PC-9 (cell line): ENCODE measurements around the gene SNRPB2. TPM values are rescaled to one million over a fixed set of nuclear protein-coding genes. Genes with fewer than 3 reads are reported as not detected.

ENCODE experiments used
- BruUV-seq: library from RNA; stranded (reverse); fragments of 400-500 nt; replicated peaks from 2 replicates; lab custom pipeline; 2021; lab: Mats Ljungman, UMichigan
- CTCF ChIA-PET: fragments of 300-600 bp; sonication (Branson Sonifier 250); formaldehyde crosslinking; loops from one replicate; lab custom pipeline; 2022; ENCODE audit warnings: antibody characterized with exemption; lab: Charles Lee
- POLR2A ChIA-PET: fragments of 300-600 bp; sonication (Branson Sonifier 250); formaldehyde crosslinking; loops from one replicate; lab custom pipeline; 2022; ENCODE audit warnings: antibody characterized with exemption; ENCODE audit not compliant: unreplicated experiment; lab: Charles Lee
- DNase-seq, 2 experiments: peaks; one replicate each; pipeline versions ENCODE4 v3.0.0 to v3.0.0-alpha.2; 2015 to 2022; ENCODE audit warnings: mixed read lengths in 1 of 2
- H2AFZ ChIP-seq: fragments of 200-600 bp; sonication (generic); 2 replicates; pipeline ENCODE4 v1.8.1; 2017; ENCODE audit warnings: antibody characterized with exemption
- H3F3A ChIP-seq: fragments of 200-600 bp; sonication (generic); 2 replicates; pipeline ENCODE4 v1.8.1; 2017; ENCODE audit warnings: antibody characterized with exemption, mild to moderate bottlenecking, low read depth; ENCODE audit not compliant: insufficient read depth
- H3K27ac ChIP-seq: fragments of 200-600 bp; sonication (generic); 2 replicates; pipeline ENCODE4 v1.6.1; 2016; ENCODE audit warnings: mixed run types
- H3K27me3 ChIP-seq: fragments of 200-600 bp; sonication (generic); 2 replicates; pipeline ENCODE4 v1.6.1; 2016; ENCODE audit warnings: low read depth, mixed run types; ENCODE audit not compliant: insufficient read depth
- H3K36me3 ChIP-seq: fragments of 200-600 bp; sonication (generic); 2 replicates; pipeline ENCODE4 v1.6.1; 2016; ENCODE audit warnings: low read depth, mixed run types
- H3K4me1 ChIP-seq: fragments of 200-600 bp; sonication (generic); replicated peaks from 2 replicates; pipeline ENCODE4 v1.6.1; 2016; ENCODE audit warnings: mixed run types; ENCODE audit not compliant: insufficient read depth
- H3K4me2 ChIP-seq: fragments of 200-600 bp; sonication (generic); 2 replicates; pipeline ENCODE4 v1.6.1; 2017; ENCODE audit warnings: mixed run types
- H3K4me3 ChIP-seq: fragments of 200-600 bp; sonication (generic); 2 replicates; pipeline ENCODE4 v1.6.1; 2016; ENCODE audit warnings: mixed run types
- H3K79me2 ChIP-seq: fragments of 200-600 bp; sonication (generic); 2 replicates; pipeline ENCODE4 v1.6.1; 2017; ENCODE audit warnings: low read depth, mixed run types
- H3K9me2 ChIP-seq: fragments of 200-600 bp; sonication (generic); 2 replicates; pipeline ENCODE4 v1.8.1; 2017; ENCODE audit warnings: mild to moderate bottlenecking; ENCODE audit not compliant: insufficient read depth
- H3K9me3 ChIP-seq: fragments of 200-600 bp; sonication (generic); 2 replicates; pipeline ENCODE4 v1.8.1; 2016; ENCODE audit warnings: low read depth; ENCODE audit not compliant: insufficient read depth
- H4K20me1 ChIP-seq: fragments of 200-600 bp; sonication (generic); 2 replicates; pipeline ENCODE4 v1.8.1; 2017; ENCODE audit not compliant: insufficient read depth
- CTCF ChIP-seq: fragments of 200-600 bp; sonication (generic); conservative IDR thresholded peaks from 2 replicates; pipeline ENCODE4 v1.6.1; 2017; ENCODE audit warnings: mixed run types, antibody characterized with exemption, mild to moderate bottlenecking, moderate library complexity
- EZH2 ChIP-seq: fragments of 200-600 bp; sonication (generic); IDR thresholded peaks from 2 replicates; pipeline ENCODE4 v1.8.0; 2017; ENCODE audit warnings: antibody characterized with exemption, low read depth
- intact Hi-C: fragments of 100-400 bp; cut with micrococcal nuclease; formaldehyde crosslinking; loops from one replicate; pipeline ENCODE4 v1.10.0; 2022; ENCODE audit not compliant: unreplicated experiment
- total RNA-seq: library from RNA; stranded (reverse); gene quantifications from 2 replicates; pipeline ENCODE4 v1.2.3, GENCODE V29; 2021

Gene SNRPB2
- total RNA-seq, 1 experiment from 2014 or later = 57.9 TPM

- H3F3A ChIP-seq = no peaks in the 10 kb centered on the region
- no peaks in the 10 kb centered on the region for H3K4me1 ChIP-seq
- H3K9me3 ChIP-seq = no peaks in the 10 kb centered on the region
- H3K27me3 ChIP-seq = peaks cover 61% of the 10 kb centered on the region
- no peaks in the 10 kb centered on the region for H3K9me2 ChIP-seq
- H2AFZ ChIP-seq = no peak overlapping the region
- no TSS peak for BruUV-seq
- DNase-seq = no peak
- intact Hi-C loops = no loop called here
- H3K4me3 ChIP-seq = no peak overlapping the region
- no peak overlapping the region for H3K27ac ChIP-seq
- no peaks in the 10 kb centered on the region for H3K79me2 ChIP-seq
- ChIA-PET POLR2A (no interaction called here), CTCF (no interaction called here)
- H3K36me3 ChIP-seq = no peaks in the 10 kb centered on the region
- H3K4me2 ChIP-seq = no peak overlapping the region
- H4K20me1 ChIP-seq = no peaks in the 10 kb centered on the region
- TF ChIP-seq CTCF (no peak), EZH2 (no peak)
Observed at GRCh38 chr20:16719421-16719820, 10.4 kb upstream of the SNRPB2 start.

GRCh38 chr20:16729080-16729479, 746 bp upstream of the SNRPB2 start:
- peak overlapping the region; percentile 94 for H2AFZ ChIP-seq
- H3F3A ChIP-seq = peaks cover 8% of the 10 kb centered on the region; the same call in 1 of the 2 replicates
- no peak overlapping the region for H3K27ac ChIP-seq
- BruUV-seq = no TSS peak
- no peaks in the 10 kb centered on the region for H4K20me1 ChIP-seq
- H3K9me2 ChIP-seq = no peaks in the 10 kb centered on the region
- peaks cover 11% of the 10 kb centered on the region; the same call in 1 of the 2 replicates for H3K27me3 ChIP-seq
- ChIA-PET POLR2A (no interaction called here), CTCF (no interaction called here)
- peak overlapping the region; percentile 85; the same call in 1 of the 2 replicates for H3K4me3 ChIP-seq
- peak overlapping the region; percentile 97 for H3K4me2 ChIP-seq
- no peak for DNase-seq
- TF ChIP-seq EZH2 (no peak), CTCF (no peak)
- 0 out of 2 replicates have a peak, but pooled peaks cover 5% of the 10 kb centered on the region for H3K9me3 ChIP-seq
- peaks cover 19% of the 10 kb centered on the region for H3K79me2 ChIP-seq
- peaks cover 11% of the 10 kb centered on the region for H3K36me3 ChIP-seq
- intact Hi-C loops = loop anchor here (1.0 kb wide), 1 partner anchor 156 kb away; the partner anchor contains the start of gene KIF16B
- H3K4me1 ChIP-seq = peaks cover 24% of the 10 kb centered on the region

- peaks cover 24% of the 10 kb centered on the region for H3K4me1 ChIP-seq
- no peak for TF ChIP-seq EZH2
- TF ChIP-seq CTCF = no peak
- H3K27ac ChIP-seq = no peak overlapping the region
- H4K20me1 ChIP-seq = no peaks in the 10 kb centered on the region
- peaks cover 3% of the 10 kb centered on the region; the same call in 1 of the 2 replicates for H3K27me3 ChIP-seq
- H3K9me2 ChIP-seq = no peaks in the 10 kb centered on the region
- 0 out of 2 replicates have a peak, but pooled peaks cover 5% of the 10 kb centered on the region for H3K9me3 ChIP-seq
- H2AFZ ChIP-seq = no peak overlapping the region
- BruUV-seq = no TSS peak
- DNase-seq = peak in 1 of 2 experiments; percentile 55
- H3F3A ChIP-seq = peaks cover 8% of the 10 kb centered on the region; the same call in 1 of the 2 replicates
- H3K79me2 ChIP-seq = peaks cover 33% of the 10 kb centered on the region
- ChIA-PET CTCF (no interaction called here), POLR2A (no interaction called here)
- peaks cover 34% of the 10 kb centered on the region for H3K36me3 ChIP-seq
- intact Hi-C loops = loop anchor here (5.0 kb wide), 1 partner anchor 215 kb away; no protein-coding TSS in a partner anchor
- 0 out of 2 replicates have a peak overlapping the region, but pooled peaks have one; percentile 5 for H3K4me2 ChIP-seq
- H3K4me3 ChIP-seq = no peak overlapping the region
Observed at GRCh38 chr20:16732506-16733152, 2.8 kb downstream of the SNRPB2 start.
